Hematopoietic multipotent progenitor cell treated with erythropoietin and hydrocortisone succinate and interleukin-3 and kit ligand, for 4 days (in vitro differentiated cells): Measurements from ENCODE around the gene SIGLEC11.
"Not testable (repeated sequence)": the region's sequence is repeated elsewhere in the genome, so short reads cannot be mapped to it uniquely, and the experiment has no call there.

Experiments
- DNase-seq: peaks from one replicate; pipeline ENCODE4 v3.0.0-alpha.2; 2015

SIGLEC11 gene, protein sequence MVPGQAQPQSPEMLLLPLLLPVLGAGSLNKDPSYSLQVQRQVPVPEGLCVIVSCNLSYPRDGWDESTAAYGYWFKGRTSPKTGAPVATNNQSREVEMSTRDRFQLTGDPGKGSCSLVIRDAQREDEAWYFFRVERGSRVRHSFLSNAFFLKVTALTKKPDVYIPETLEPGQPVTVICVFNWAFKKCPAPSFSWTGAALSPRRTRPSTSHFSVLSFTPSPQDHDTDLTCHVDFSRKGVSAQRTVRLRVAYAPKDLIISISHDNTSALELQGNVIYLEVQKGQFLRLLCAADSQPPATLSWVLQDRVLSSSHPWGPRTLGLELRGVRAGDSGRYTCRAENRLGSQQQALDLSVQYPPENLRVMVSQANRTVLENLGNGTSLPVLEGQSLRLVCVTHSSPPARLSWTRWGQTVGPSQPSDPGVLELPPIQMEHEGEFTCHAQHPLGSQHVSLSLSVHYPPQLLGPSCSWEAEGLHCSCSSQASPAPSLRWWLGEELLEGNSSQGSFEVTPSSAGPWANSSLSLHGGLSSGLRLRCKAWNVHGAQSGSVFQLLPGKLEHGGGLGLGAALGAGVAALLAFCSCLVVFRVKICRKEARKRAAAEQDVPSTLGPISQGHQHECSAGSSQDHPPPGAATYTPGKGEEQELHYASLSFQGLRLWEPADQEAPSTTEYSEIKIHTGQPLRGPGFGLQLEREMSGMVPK

DNA sequence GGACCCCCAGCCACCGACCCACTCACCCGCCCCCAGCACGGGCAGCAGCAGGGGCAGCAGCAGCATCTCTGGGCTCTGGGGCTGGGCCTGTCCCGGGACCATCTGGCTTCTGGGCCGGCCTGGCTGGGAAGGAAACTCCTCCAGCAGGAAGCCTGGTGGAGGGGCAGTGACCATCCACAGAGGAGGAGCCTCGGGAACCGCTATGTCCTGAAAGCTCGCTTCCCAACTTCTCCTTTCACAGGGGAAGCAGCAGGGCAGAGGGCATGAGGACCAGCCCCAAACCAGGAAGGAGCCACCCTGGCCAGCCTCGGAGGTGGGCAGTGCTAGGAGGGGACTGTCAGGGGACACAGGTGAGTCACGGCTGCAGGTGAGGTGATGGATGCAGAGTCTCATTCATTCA is at the start of gene SIGLEC11:
Gene SIGLEC11, minus strand, starts transcription at position 193 of the 400 bp plus-strand sequence. Its CDS starts 91 bp downstream, at position 102.
- not testable (repeated sequence) for DNase-seq

DNA sequence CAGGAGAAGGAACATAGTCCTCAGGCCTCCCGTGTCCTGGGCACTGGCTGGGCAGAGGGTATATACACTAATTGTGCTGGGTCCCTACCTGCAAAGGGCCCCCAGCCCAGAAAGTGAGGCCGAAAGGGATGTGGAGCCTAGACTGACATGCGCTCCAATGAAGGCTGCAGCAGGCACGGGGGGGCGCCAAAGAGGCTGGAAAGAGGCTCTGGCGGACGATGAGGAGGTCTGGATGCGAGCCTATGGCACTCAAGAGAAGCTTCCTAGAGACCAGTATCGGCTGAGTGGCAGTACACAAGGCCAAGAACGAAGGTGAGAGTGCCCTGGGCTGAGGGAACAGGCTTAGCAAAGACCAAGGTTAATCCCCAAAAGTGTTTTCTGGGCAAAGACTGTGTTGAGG is 47.6 kb upstream of the SIGLEC11 start:
- peak; percentile 55 for DNase-seq

DNA sequence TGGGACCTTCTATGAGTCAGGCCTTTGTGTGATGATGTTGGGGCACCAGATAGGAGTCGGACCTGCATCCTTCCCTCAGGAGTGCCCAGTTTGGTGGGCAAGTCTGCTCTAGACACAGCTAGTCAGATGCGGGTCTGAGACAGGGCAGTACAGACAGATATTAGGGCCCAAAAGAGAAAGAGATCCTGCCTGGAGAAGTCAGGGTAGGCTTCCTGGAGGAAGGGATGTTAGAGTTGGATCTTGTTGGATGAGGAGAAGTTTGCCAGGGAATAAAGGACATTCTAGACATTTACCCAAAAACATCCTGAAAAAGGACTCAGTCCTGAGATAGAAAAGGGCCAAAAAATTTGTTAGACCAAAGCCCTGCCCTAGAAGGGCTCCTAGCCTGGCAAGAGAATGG is 47.0 kb upstream of the SIGLEC11 start:
- DNase-seq: no peak

DNA sequence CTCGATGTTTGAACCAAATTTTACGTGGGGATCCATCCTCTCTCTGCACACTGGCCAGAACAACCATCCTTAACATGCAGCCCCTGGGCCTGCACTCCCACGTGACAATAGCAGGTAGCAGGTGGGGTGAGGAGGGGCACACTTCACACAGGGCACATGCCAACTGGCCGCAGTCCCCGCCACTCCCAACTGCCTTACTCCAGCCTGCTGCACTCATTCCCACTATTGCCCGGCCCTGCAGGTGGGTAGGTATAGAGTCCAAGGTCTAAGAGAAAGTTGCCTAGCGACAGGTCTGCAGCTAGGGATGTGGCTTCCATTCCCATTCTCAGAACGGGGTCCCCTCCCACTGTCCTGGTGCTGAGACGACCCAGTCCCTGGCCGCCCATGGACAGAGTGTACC is 46.2 kb upstream of the SIGLEC11 start:
- DNase-seq: no peak

DNA sequence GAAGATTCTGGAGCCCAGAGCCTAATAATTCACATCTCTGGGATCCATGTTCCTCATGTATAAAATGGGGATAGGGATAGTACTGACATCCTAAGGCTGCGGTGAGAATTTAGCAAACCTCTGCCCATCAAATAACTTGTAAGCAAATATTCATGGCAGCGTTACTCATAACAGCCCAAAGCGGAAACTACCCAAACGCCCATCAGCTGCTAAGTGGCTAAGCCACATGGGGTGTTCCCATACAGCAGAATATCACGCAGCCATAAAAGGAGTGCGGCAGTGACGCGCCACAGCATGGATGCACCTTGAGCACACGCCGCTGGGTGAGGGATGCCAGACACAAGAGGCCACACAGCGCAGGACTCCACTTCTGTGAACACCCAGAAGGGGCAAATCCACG is 44.5 kb upstream of the SIGLEC11 start:
- DNase-seq: no peak

DNA sequence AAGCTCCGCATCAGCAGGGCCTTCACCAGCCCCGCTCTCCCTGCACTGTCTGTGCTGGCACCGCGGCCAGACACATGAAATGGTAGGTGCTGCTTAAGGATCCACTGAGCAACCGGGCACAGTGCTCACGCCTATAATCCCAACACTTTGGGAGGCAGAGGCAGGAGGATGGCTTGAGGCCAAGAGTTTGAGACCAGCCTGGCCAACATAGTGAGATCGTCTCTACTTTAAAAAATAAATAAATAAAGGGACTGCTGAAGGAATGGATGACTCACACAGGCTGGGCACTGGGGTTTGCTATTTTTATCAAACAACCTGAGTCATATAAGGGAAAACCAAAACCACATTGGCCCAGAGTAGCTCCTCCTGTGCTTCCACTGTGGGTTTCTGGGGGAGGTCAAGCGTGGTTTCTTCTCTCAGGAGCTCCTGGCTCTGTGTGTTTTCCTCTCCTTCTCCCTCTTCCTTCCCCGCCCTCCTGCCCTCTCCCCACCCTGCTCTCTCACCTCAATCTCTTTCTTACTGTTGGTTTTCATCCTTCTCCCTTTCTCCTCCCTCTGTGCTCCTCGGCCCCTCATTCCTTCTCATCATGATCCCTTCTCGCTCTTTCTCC is 42.9 kb upstream of the SIGLEC11 start:
- DNase-seq: peak; percentile 87

DNA sequence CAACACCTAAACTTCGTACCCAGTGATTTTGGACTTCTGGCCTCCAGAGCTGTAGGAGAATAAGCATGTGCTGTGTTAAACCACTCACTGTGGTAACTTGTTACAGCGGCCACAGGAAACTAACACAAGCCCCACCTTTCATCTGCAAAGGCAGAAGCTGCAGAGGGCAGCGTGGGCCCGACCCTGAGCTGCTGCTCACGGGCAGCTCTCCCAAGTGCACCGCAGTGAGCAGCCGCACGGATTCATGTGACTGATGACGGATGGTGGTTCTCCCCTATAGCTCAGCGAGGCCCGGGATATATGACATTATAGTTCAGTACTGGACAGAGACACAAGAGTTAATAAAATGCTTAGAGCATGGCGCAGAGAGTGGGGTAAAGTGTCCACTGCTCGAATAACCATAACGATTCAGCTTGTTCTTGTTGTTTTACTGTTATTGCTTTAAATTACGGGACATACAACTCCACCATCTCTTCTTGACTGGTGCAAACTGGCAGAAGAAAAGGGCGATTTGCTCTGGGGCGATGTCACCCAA is 42.3 kb upstream of the SIGLEC11 start:
- DNase-seq: no peak

DNA sequence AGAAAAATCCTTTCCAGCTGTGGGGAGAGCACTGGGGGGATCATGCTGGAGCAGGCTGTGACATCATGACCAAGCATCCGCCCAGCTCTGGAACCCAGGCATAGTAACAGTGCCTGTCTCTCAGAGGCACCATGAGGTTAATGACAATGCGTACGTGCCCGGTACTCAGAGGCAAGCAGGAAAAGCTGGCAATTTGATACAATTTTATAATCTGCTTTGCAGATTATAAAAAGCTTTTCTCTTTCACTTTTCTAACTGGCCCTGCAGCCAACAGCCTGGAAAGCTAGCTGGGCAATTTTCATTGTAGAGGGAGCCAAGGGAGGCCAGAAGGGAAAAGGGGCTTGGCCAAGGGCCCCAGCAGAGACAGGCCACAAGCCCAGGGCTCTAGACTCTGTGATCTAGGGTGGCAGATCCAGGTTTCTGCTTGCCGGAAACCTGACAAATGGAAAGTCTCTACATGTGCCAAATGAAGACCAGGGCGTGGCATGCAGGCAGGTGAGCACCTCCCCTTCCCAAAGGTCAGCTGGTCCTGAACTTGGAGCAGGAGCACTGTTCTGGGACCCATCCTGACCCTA is 41.5 kb upstream of the SIGLEC11 start:
- no peak for DNase-seq

DNA sequence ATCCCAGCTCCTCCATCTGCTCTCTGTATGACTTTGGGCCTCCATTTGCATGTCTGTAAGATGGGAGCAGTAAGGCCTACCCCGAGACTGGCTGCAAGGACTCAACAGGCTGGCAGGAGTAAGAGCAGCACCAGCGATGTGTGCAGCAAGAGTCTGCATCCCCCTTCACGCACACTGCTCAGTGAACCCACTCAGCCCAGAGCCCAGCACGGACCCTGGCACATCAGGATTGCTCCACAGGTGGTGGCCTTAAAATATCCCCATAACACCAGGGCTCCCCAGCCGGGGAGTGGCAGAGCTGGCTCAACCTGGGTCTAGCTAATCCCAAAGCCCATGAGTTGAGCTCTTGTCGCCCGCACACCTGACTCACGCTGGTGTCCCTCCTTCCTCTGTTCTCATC is 40.8 kb upstream of the SIGLEC11 start:
- no peak for DNase-seq

DNA sequence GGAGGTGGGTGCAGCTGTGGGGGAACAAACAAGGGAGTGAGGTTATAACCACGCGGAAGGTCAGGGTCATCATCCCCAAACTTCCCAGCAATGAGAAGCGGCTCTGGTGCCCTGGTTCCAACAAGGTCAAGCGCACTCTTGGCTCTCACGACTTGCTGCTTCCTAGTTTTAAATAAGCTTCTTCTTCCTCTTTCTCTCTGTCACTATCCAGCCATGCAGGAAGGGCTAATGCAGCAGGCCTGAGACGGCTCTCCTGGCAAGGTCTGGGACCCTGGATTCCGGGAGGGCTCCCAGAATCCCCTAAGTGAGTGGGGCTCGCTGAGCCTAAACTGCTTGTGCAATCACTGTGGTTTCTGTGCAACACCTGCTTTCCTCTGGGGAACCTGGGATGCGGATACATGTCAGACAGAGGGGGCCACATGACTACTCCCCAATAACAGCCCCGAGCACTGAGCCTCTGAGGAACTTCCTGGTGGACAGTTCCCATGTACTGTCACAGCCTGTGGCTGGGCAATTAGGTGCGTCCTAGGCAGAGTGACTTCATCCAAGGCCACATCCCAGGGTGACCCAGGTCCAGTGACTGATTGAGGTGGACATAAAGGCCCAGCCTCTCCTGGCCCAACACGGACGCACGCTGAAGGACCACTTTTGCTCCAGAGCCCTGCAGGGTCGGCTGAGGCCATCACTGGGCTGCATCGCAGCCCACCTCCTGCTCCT is 40.0 kb upstream of the SIGLEC11 start:
- DNase-seq: no peak

DNA sequence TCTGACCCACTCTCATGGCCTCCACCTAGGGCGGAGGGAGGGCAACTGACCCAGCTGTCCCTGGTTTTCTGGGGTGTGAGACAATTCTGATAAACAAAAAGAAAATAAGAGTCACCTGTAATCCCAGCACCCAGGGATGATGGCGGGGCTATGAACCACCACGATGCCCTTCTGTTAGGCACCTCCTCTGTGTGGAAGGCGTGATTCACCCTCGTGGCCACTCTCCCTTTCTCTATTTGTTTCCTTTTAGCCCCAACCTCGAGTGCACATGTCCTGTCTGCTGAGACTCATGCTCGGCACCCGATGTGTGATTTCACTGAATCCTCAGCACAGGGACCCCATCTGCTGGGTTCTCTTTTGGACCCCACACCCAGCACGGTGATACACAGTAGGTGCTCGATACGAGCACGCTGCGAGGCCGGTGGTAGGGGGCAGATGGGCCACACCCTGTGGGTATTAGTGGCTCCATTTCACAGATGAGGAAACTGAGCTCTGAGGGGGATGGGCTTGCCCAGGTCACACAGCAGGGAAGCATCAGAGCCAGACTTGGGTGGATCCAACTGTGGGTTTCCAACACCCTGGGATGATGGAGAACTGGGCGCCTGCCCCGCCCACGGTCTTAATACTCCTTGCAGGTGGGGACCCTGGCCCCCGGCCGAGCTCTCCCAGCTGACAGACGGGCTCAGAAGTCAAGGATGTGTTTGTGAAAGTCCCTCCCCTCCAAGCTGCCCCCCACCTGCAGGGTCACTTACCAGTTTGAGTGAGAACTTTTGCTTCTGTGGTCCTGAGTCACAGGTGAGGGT is 39.3 kb upstream of the SIGLEC11 start:
- no peak for DNase-seq

DNA sequence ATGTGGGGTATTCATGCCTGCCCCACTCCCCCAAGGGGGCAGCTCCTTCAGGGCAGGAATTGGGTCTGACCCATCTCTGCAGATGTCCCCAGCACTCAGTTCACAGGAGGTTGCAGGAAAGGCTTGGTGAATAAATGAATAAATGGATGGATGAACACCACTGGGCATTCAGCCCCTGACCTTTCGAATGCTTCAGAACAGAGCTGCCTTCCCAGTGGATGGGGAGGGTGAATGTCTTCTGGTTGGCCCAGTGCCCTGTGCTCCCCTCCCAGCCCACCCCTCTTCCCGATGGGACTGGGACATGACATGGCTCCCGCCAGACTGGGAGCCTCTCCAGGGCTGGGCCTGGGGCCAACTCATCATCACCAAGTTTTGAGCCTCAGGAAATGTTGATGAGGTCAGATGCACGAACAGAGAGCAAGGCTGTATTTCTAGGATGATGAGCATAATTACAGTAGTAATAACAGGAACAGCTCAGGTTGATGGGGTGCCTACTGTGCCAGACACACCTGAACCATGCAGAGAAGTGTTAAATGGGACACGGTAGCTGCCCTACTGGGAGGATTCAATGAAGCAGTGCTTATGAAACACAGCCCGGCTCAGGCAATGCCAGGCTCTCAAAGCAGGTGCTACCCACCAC is 38.5 kb upstream of the SIGLEC11 start:
- no peak for DNase-seq

DNA sequence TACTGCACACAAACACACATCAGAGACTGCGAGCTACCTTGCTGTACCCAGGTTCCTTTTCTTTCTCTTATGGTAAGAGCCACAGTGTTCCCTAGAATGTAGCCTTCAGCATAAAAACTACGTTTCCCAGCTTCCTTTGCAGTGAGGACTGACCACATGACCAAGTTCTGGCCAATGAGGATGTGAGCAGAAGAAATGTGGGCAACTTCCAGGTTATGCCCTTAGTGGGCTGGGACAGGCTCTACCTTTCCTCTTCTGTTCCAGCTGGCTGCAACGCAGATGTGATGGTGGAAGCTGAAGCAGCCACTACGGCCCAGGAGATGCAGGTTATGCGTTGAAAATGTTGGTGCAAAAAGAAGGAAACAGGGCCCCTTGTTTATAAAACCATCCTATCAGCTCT is 36.7 kb upstream of the SIGLEC11 start:
- peak; percentile 73 for DNase-seq

DNA sequence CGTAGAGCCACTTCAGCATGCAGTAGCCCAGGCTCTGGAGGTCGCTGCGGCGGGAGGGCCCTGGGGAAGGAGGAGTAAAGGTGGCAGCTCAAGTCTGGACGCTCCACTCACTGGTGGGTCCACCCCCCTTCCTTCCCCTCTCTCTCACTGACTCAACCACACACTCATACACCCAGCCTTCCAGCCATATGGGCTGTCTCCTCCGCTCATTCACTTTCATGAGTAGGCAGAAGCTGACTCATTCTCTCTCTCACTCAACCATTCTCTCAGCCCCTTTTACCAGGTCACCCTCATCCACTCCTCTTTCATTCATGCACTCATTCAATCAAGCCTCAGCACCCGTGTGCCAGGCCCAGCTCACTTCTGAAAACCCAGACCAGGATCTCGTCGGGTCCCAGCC is 27.5 kb upstream of the SIGLEC11 start:
- no peak for DNase-seq

DNA sequence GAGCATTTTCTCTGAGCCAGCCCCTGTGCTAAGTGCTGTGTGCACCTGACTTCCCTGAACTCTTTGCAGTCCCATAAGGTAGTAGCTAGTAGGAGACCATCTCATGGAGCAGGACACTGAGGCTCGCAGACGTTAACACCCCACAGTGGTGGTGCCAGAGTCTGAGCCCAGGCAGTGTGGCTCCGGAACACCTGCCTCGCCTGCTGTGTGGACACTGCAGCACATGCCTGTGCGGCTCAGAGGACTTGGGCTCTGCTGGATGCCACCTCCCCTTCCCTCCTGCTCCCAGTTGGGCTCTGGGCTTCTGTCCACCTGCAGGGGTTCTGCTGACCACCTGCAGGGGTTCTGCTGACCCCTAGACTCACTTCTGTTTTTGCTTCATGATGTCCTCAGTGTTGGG is 27.0 kb upstream of the SIGLEC11 start:
- DNase-seq: no peak

DNA sequence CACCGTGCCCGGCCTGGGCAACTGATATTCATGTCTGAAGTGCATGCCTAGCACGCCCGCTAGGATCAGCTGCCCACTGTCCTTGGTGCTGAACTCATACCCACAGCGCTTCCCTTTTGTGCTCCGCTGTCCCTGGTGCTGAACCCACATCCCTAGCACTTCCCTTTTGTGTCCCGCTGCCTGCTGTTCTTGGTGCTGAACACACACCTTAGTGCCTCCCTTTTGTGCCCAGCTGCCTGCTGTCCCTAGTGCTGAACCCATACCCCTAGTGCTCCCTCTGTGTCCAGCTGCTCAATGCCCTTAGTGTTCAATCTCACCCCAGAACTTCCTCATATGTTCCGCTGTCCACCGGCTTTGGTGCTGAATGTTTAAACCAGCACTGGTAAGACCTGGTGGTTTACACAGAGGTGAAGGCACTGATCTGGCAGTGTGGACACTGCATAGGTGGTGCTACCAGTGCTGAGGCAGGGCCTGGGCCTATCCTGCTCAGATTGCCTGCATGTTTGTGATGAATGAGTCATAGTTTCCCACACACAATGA is 26.3 kb upstream of the SIGLEC11 start:
- DNase-seq: peak; percentile 98

DNA sequence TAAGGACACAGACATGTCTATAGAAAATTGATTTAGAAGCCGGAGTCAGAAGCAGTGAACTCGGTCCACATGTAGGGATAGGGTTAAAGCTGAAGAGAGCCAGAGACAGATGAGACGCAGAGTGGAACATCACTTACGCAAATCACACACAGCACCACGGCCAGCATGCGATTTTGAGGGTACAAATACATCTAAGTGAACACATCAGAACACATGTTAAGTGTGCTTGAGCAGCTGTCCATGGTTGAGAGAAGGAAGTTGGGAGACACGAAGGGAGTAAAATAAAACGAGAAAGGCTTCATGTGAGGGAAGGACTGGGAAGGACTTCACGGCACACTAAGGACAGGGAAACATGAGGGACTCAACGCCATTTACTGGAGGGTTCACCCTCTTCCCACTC is 25.4 kb upstream of the SIGLEC11 start:
- no peak for DNase-seq

DNA sequence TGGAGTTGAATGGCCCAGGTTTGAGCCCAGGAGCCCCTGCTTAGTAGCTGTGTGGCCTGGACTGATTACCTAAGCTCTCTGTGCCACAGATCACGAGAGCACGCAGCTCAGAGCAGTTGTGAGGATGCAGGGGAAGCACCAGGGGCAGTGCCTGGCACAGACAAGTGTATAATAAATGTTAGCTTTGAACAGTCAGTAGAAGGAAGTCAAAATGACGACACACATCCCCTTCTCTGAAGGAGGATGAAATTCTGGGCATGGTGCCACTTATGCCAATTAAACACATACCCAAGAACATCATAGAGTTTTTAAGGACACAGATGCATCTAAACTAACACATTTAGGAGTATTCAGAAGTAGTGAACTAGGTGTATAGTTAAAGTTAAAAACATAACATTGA is 24.9 kb upstream of the SIGLEC11 start:
- peak; percentile 21 for DNase-seq

DNA sequence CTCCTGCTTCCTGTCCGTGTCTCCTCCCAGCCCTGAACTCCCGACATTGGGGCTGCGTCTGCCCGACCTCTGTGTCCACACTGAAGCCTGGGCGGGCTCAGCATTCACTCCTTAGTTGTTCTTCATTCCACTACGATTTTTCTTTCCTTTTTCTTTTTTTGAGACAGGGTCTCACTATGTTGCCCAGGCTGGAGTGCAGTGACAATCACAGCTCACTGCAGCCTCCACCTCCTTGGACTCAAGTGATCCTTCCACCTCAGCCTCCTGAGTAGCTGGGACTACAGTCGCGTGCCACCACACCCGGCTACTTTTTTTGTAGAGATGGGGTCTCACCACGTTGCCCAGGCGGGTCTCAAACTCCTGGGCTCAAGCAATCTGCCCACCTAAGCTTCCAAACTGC is 23.5 kb upstream of the SIGLEC11 start:
- DNase-seq: no peak

DNA sequence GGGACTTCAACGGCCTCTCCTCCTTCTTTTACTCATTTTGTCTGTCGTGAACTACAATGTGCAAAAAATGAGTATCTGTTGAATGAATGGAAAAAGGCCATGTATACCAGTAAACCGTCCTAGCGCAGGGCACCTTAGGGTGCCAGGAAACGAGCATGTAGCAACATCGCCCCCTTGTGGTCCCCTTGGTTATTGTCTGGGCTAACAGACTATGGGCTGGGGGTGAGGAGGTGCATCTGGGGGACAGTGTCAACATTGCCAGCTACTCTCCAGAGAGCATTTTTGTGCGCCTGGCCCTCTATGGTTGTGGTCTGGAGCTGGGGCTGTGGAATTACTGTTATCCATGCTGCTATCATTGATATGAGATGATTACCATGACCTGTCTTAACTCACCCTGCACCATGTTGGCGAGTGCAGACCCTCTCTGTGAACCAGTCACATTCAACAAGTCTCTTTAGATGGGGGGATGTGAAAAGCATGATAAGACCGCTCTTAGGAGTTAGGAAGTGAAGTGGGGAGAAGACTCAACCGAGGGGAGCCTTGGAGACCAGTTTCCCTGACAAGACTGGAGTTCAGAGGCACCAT is 22.8 kb upstream of the SIGLEC11 start:
- DNase-seq: peak; percentile 81
